ENCODE results near the gene RAP1GAP2.
"Not testable (repeated sequence)": the region's sequence is repeated elsewhere in the genome, so short reads cannot be mapped to it uniquely, and the experiment has no call there.

The RAP1GAP2 gene

DNA sequence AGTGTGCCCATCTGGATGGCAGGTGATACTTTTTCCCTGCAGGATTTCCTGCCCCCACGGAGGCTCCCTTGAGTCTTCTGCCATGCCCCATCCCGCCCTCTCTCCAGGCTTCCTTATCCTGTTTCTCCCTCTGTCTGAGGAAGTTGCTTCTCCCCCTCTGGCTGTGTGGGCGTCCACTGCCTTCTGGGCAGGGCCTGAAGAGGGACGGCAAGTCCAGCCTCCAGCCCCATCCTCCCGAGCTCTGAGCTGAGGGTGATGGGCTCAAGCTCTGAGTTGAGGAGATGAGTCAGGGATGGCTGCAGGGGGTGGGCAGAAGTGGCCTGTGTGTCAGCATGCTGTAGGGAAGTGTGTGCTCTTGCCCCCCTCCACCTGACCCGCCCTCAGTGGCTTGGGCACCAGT is 14.2 kb upstream of the RAP1GAP2 start:
- POLR2A ChIA-PET, result no interaction called here
- CTCF ChIA-PET, result no interaction called here
- no peak for DNase-seq (ENCODE audit: extremely low spot score)
- no peak for TF ChIP-seq HDGF (IDR thresholded peaks at IDR 0.05; ENCODE audit: borderline replicate concordance)
- TF ChIP-seq FOXA1 (IDR thresholded peaks at IDR 0.05), result no peak
- no peak for TF ChIP-seq NFRKB (IDR thresholded peaks at IDR 0.05)
- TF ChIP-seq TARDBP (IDR thresholded peaks at IDR 0.05), result no peak
- no peak for TF ChIP-seq ELF4 (IDR thresholded peaks at IDR 0.05)
- TF ChIP-seq L3MBTL2 (conservative IDR thresholded peaks at IDR 0.05), result no peak
- TF ChIP-seq CTBP1 (IDR thresholded peaks at IDR 0.05; ENCODE audit: borderline replicate concordance), result no peak
- no peak for TF ChIP-seq FOXM1 (IDR thresholded peaks at IDR 0.05; ENCODE audit: borderline replicate concordance)
- no peak for TF ChIP-seq ARNT (IDR thresholded peaks at IDR 0.05)
- TF ChIP-seq, protein P1, sequence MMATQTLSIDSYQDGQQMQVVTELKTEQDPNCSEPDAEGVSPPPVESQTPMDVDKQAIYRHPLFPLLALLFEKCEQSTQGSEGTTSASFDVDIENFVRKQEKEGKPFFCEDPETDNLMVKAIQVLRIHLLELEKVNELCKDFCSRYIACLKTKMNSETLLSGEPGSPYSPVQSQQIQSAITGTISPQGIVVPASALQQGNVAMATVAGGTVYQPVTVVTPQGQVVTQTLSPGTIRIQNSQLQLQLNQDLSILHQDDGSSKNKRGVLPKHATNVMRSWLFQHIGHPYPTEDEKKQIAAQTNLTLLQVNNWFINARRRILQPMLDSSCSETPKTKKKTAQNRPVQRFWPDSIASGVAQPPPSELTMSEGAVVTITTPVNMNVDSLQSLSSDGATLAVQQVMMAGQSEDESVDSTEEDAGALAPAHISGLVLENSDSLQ (IDR thresholded peaks at IDR 0.05), result no peak
- no peak for TF ChIP-seq SP1 (IDR thresholded peaks at IDR 0.05)
- no peak for TF ChIP-seq BHLHE40 (IDR thresholded peaks at IDR 0.05; ENCODE audit: borderline replicate concordance)
- no peak for TF ChIP-seq SUZ12 (IDR thresholded peaks at IDR 0.05)
- TF ChIP-seq ZNF384 (IDR thresholded peaks at IDR 0.05), result no peak
- no peak for TF ChIP-seq FOXK2 (IDR thresholded peaks at IDR 0.05)
- TF ChIP-seq LEF1 (IDR thresholded peaks at IDR 0.05; ENCODE audit: borderline replicate concordance), result no peak

DNA sequence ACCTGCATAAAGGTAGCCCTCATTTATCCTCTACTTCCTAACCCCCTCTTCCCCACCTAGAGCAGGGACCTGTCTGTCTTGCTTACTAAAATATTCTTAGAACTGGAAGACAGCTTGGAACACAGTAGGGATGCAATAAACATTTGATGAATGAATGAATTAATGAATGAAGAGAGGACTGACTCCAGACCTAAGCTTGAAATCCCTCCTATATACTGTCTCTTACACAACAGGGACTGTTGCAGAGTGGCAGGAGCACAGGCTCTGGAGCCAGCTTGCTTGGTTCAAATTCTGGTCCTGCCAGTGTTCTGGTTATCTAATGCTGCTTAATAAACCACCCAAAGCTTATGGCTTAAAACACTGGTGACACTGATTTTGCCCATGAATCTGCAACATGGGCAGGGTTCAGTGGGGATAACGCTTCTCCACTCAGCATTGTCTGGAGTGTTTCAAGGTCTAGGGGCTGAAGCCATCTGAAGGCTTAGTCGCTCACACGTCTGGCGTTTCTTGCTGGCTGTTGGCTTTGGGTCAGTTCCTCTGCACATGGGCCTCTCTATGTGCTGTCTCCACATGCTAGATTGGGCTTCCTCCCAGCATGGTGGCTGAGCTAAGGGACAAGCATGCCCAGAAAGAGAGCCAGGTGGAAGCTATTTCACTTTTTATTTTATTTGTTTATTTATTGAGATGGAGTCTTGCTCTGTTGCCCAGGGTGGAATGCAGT is 12.8 kb upstream of the RAP1GAP2 start:
- CTCF ChIA-PET, result no interaction called here

DNA sequence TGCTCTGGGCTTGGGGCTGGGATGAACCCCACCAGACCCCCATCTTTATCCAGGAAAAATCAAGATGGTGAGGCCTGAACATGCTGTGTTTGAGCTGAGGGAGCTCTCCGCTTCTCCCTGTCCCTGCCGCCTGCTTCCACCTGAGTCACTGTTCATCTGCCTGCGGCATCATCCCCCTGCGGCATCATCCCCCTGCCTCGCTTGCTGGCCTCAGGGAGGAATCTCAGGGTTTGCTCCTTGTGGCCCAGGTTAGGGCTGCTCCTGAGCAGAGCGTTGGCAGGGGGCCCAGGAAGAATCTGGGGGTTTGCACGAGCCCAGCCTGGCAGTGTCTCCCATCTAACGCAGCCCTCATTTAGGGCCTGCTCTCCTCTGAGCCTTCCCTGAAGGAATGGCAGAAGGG is 11.4 kb upstream of the RAP1GAP2 start:
- CTCF ChIA-PET, result no interaction called here
- TF ChIP-seq SUZ12 (IDR thresholded peaks at IDR 0.05) (no peak), NFRKB (IDR thresholded peaks at IDR 0.05) (no peak), FOXM1 (IDR thresholded peaks at IDR 0.05; ENCODE audit: borderline replicate concordance) (no peak), ARNT (IDR thresholded peaks at IDR 0.05) (no peak), FOXK2 (IDR thresholded peaks at IDR 0.05) (no peak), ZNF384 (IDR thresholded peaks at IDR 0.05) (no peak), HDGF (IDR thresholded peaks at IDR 0.05; ENCODE audit: borderline replicate concordance) (no peak), L3MBTL2 (conservative IDR thresholded peaks at IDR 0.05) (no peak), FOXA1 (IDR thresholded peaks at IDR 0.05) (no peak), CTBP1 (IDR thresholded peaks at IDR 0.05; ENCODE audit: borderline replicate concordance) (no peak), BHLHE40 (IDR thresholded peaks at IDR 0.05; ENCODE audit: borderline replicate concordance) (no peak), SP1 (IDR thresholded peaks at IDR 0.05) (no peak), ELF4 (IDR thresholded peaks at IDR 0.05) (no peak), LEF1 (IDR thresholded peaks at IDR 0.05; ENCODE audit: borderline replicate concordance) (no peak)
- POLR2A ChIA-PET, result no interaction called here
- DNase-seq (ENCODE audit: extremely low spot score), result no peak

More for the DNA sequence above, 12.8 kb upstream of the RAP1GAP2 start:
- DNase-seq (ENCODE audit: extremely low spot score), result no peak
- POLR2A ChIA-PET, result no interaction called here
- no peak for TF ChIP-seq SP1 (IDR thresholded peaks at IDR 0.05)
- TF ChIP-seq FOXM1 (IDR thresholded peaks at IDR 0.05; ENCODE audit: borderline replicate concordance), result no peak
- no peak for TF ChIP-seq HDGF (IDR thresholded peaks at IDR 0.05; ENCODE audit: borderline replicate concordance)
- no peak for TF ChIP-seq ARNT (IDR thresholded peaks at IDR 0.05)
- no peak for TF ChIP-seq ZNF384 (IDR thresholded peaks at IDR 0.05)
- no peak for TF ChIP-seq L3MBTL2 (conservative IDR thresholded peaks at IDR 0.05)
- no peak for TF ChIP-seq CTBP1 (IDR thresholded peaks at IDR 0.05; ENCODE audit: borderline replicate concordance)
- no peak for TF ChIP-seq FOXA1 (IDR thresholded peaks at IDR 0.05)
- TF ChIP-seq ELF4 (IDR thresholded peaks at IDR 0.05), result no peak
- TF ChIP-seq LEF1 (IDR thresholded peaks at IDR 0.05; ENCODE audit: borderline replicate concordance), result no peak
- TF ChIP-seq NFRKB (IDR thresholded peaks at IDR 0.05), result no peak
- TF ChIP-seq, protein P1 (IDR thresholded peaks at IDR 0.05), result no peak
- no peak for TF ChIP-seq TARDBP (IDR thresholded peaks at IDR 0.05)
- no peak for TF ChIP-seq SUZ12 (IDR thresholded peaks at IDR 0.05)
- no peak for TF ChIP-seq BHLHE40 (IDR thresholded peaks at IDR 0.05; ENCODE audit: borderline replicate concordance)
- TF ChIP-seq FOXK2 (IDR thresholded peaks at IDR 0.05), result no peak

DNA sequence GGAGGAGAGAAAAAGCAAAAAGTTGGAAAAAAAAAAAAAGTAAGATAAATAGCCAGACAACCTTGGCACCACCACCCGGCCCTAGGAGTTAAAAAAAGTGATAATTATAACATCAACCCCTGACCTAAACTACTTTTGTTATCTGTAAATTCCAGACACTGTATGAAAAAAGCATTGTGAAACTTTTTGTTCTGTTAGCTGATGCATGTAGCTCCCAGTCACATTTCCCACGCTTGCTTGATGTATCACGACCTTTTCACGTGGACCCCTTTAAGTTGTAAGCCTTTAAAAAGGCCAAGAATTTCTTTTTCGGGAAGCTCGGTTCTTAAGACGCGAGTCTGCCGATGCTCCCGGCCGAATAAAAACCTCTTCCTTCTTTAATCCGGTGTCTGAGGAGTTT is 10.9 kb upstream of the RAP1GAP2 start:
- DNase-seq (ENCODE audit: extremely low spot score); POLR2A ChIA-PET: not testable (repeated sequence)
- CTCF ChIA-PET, result interaction anchor here (0.8 to 1.3 kb wide), 2 partner anchors 29 to 41 kb away, joined by 3 to 4 read pairs; no protein-coding TSS in a partner anchor

DNA sequence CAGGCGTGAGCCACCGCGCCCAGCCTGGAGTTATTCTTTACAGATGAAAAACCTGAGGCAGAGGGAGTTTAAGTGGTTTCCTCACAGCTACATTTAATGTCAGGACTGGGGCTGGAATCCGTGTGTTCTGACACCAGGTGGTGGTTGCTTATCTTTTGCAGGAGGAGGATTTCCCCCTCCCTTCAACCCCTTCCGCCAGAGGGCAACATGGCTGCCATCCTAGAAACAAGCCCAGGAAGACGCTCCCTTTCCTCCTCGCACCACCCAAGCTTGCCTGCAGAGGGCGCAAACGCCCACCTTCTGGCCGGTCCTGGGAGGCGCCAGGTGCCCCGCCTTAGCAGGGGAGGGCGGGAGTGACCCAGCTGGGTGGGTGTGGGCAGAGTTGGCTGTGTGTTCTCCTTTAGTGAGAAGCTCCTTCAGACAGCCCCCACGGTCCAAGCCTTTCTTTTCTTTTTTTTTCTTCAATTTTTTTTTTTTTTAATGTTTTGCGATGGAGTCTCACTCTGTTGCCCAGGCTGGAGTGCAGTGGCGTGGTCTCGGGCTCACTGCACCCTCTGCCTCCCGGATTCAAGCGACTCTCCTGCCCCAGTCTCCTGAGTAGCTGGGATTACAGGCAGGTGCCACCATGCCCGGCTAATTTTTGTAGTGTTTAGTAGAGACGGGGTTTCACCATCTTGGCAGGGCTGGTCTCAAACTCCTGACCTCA is 9.9 kb upstream of the RAP1GAP2 start:
- ChIA-PET POLR2A (interaction anchor here (0.6 kb wide), 1 partner anchor 1736 kb away, joined by 3 read pairs; no protein-coding TSS in a partner anchor), CTCF (interaction anchor here (0.5 to 1.3 kb wide), 5 partner anchors 8 to 262 kb away, joined by 3 to 6 read pairs (median 4); no protein-coding TSS in a partner anchor)
- TF ChIP-seq, protein P1 (IDR thresholded peaks at IDR 0.05), result no peak
- TF ChIP-seq SUZ12 (IDR thresholded peaks at IDR 0.05), result no peak
- no peak for TF ChIP-seq ARNT (IDR thresholded peaks at IDR 0.05)
- TF ChIP-seq CTBP1 (IDR thresholded peaks at IDR 0.05; ENCODE audit: borderline replicate concordance), result no peak
- TF ChIP-seq BHLHE40 (IDR thresholded peaks at IDR 0.05; ENCODE audit: borderline replicate concordance), result no peak
- no peak for TF ChIP-seq FOXA1 (IDR thresholded peaks at IDR 0.05)
- no peak for TF ChIP-seq TARDBP (IDR thresholded peaks at IDR 0.05)
- TF ChIP-seq HDGF (IDR thresholded peaks at IDR 0.05; ENCODE audit: borderline replicate concordance), result no peak
- TF ChIP-seq FOXM1 (IDR thresholded peaks at IDR 0.05; ENCODE audit: borderline replicate concordance), result no peak
- TF ChIP-seq ELF4 (IDR thresholded peaks at IDR 0.05), result no peak
- no peak for TF ChIP-seq ZNF384 (IDR thresholded peaks at IDR 0.05)
- no peak for TF ChIP-seq L3MBTL2 (conservative IDR thresholded peaks at IDR 0.05)
- no peak for TF ChIP-seq SP1 (IDR thresholded peaks at IDR 0.05)
- DNase-seq (ENCODE audit: extremely low spot score), result peak; percentile 96

Measured in HEK293T (cell line).